Measurements from ENCODE around the gene MRTFA. TPM values are rescaled to one million over a fixed set of nuclear protein-coding genes. Genes with fewer than 3 reads are reported as not detected.

Gene MRTFA
- total RNA-seq, 1 experiment from 2014 or later = 28.0 TPM

DNA sequence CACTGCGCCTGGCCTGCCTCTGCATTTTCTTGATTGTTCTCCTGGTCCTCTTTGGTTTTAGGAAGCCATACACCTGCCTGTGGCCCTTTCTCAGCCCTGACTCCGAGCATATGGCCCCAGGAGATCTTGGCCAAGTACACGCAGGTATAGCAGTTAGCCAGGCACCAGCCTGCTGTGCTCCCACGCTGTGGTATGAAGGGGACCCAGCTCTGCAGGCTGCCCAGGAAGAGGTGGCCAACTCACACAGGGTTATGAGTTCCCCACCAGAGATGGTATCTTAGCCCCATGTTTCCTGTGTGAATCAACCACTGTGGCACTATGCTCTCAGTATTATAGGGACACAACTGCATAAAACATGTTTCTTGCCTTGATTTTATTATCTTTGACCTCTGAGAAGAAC, 235.0 kb downstream of the MRTFA start:
- POLR2A ChIA-PET = no interaction called here
- RAD21 ChIA-PET (ENCODE audit: low non-redundant PET in 1 of 2, low total read pairs in 2 of 2, uncharacterized antibody in 2 of 2, unreplicated experiment in 2 of 2) = no interaction called here
- CTCF ChIA-PET = no interaction called here
- Histone ChIP-seq H3K9ac (ENCODE audit: low read length) (no peak overlapping the region), H3K4me2 (ENCODE audit: low read length) (no peak overlapping the region), H3K27me3 (ENCODE audit: insufficient read depth, low read length) (no peaks in the 10 kb centered on the region), H3K79me2 (ENCODE audit: insufficient read depth, low read length) (peaks cover 4% of the 10 kb centered on the region; the same call in 1 of the 2 replicates), H3K9me2 (ENCODE audit: insufficient read depth) (no peaks in the 10 kb centered on the region), H3K9me3 (ENCODE audit: control insufficient read depth in 1 of 2, insufficient read depth in 1 of 2, low read depth in 1 of 2, low read length in 2 of 2) (no peaks in the 10 kb centered on the region), H4K20me1 (ENCODE audit: insufficient read depth) (no peaks in the 10 kb centered on the region), H3K4me3 (replicated peaks in 1 of 2; ENCODE audit: low read depth in 1 of 2, low read length in 2 of 2) (no peak overlapping the region), H3K4me1 (ENCODE audit: control insufficient read depth in 1 of 2, insufficient read depth in 2 of 2, low read length in 2 of 2) (peaks cover 4 to 9% of the 10 kb centered on the region in 2 experiments; a peak in 2 of 4 replicates), H2AFZ (ENCODE audit: low read depth, low read length, poor library complexity, severe bottlenecking) (no peak overlapping the region), H3K27ac (ENCODE audit: low read depth, low read length) (no peak overlapping the region), H3K36me3 (ENCODE audit: control insufficient read depth in 1 of 2, insufficient read depth in 2 of 2, low read length in 2 of 2) (peaks cover 2 to 13% of the 10 kb centered on the region in 2 experiments)
- no TSS peak for BruUV-seq (replicated peaks)
- TF ChIP-seq, protein P1, sequence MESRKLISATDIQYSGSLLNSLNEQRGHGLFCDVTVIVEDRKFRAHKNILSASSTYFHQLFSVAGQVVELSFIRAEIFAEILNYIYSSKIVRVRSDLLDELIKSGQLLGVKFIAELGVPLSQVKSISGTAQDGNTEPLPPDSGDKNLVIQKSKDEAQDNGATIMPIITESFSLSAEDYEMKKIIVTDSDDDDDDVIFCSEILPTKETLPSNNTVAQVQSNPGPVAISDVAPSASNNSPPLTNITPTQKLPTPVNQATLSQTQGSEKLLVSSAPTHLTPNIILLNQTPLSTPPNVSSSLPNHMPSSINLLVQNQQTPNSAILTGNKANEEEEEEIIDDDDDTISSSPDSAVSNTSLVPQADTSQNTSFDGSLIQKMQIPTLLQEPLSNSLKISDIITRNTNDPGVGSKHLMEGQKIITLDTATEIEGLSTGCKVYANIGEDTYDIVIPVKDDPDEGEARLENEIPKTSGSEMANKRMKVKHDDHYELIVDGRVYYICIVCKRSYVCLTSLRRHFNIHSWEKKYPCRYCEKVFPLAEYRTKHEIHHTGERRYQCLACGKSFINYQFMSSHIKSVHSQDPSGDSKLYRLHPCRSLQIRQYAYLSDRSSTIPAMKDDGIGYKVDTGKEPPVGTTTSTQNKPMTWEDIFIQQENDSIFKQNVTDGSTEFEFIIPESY (IDR thresholded peaks at IDR 0.05; ENCODE audit: extremely low read depth, insufficient replicate concordance, low read length) = no peak
- TF ChIP-seq SRF (IDR thresholded peaks at IDR 0.05; ENCODE audit: low read depth) (no peak), SIN3A (IDR thresholded peaks at IDR 0.05; ENCODE audit: low read depth) (no peak), POLR2A (IDR thresholded peaks at IDR 0.05; ENCODE audit: borderline replicate concordance, extremely low read depth, insufficient read depth, insufficient read length) (no peak), JUND (IDR thresholded peaks at IDR 0.05) (no peak), CBX3 (IDR thresholded peaks at IDR 0.05; ENCODE audit: low read depth) (no peak)
- TF ChIP-seq, protein P2, sequence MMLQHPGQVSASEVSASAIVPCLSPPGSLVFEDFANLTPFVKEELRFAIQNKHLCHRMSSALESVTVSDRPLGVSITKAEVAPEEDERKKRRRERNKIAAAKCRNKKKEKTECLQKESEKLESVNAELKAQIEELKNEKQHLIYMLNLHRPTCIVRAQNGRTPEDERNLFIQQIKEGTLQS (IDR thresholded peaks at IDR 0.05) = no peak
- TF ChIP-seq, protein P3, sequence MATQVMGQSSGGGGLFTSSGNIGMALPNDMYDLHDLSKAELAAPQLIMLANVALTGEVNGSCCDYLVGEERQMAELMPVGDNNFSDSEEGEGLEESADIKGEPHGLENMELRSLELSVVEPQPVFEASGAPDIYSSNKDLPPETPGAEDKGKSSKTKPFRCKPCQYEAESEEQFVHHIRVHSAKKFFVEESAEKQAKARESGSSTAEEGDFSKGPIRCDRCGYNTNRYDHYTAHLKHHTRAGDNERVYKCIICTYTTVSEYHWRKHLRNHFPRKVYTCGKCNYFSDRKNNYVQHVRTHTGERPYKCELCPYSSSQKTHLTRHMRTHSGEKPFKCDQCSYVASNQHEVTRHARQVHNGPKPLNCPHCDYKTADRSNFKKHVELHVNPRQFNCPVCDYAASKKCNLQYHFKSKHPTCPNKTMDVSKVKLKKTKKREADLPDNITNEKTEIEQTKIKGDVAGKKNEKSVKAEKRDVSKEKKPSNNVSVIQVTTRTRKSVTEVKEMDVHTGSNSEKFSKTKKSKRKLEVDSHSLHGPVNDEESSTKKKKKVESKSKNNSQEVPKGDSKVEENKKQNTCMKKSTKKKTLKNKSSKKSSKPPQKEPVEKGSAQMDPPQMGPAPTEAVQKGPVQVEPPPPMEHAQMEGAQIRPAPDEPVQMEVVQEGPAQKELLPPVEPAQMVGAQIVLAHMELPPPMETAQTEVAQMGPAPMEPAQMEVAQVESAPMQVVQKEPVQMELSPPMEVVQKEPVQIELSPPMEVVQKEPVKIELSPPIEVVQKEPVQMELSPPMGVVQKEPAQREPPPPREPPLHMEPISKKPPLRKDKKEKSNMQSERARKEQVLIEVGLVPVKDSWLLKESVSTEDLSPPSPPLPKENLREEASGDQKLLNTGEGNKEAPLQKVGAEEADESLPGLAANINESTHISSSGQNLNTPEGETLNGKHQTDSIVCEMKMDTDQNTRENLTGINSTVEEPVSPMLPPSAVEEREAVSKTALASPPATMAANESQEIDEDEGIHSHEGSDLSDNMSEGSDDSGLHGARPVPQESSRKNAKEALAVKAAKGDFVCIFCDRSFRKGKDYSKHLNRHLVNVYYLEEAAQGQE (IDR thresholded peaks at IDR 0.05; ENCODE audit: low read depth) = no peak
- TF ChIP-seq, protein P4, sequence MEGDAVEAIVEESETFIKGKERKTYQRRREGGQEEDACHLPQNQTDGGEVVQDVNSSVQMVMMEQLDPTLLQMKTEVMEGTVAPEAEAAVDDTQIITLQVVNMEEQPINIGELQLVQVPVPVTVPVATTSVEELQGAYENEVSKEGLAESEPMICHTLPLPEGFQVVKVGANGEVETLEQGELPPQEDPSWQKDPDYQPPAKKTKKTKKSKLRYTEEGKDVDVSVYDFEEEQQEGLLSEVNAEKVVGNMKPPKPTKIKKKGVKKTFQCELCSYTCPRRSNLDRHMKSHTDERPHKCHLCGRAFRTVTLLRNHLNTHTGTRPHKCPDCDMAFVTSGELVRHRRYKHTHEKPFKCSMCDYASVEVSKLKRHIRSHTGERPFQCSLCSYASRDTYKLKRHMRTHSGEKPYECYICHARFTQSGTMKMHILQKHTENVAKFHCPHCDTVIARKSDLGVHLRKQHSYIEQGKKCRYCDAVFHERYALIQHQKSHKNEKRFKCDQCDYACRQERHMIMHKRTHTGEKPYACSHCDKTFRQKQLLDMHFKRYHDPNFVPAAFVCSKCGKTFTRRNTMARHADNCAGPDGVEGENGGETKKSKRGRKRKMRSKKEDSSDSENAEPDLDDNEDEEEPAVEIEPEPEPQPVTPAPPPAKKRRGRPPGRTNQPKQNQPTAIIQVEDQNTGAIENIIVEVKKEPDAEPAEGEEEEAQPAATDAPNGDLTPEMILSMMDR (IDR thresholded peaks at IDR 0.05 in 2 of 3, conservative IDR thresholded peaks at IDR 0.05 in 1 of 3; ENCODE audit: borderline replicate concordance in 1 of 3, insufficient read depth in 1 of 3, low read depth in 2 of 3, low read length in 2 of 3) = no peak
- TF ChIP-seq, protein P5, sequence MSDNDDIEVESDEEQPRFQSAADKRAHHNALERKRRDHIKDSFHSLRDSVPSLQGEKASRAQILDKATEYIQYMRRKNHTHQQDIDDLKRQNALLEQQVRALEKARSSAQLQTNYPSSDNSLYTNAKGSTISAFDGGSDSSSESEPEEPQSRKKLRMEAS (IDR thresholded peaks at IDR 0.05) = no peak
- ATAC-seq = no peak
- DNase-seq (ENCODE audit: low read depth, low spot score) = no peak
- intact Hi-C loops (cut with micrococcal nuclease) = no loop called here
